NCI-H446 treated with DMSO at 0.1 percent for 48 hours (cell line): ENCODE data around the gene ADGRG1.

Source experiments
- DNase-seq: peaks from one replicate; lab custom pipeline; 2025; lab: John Stamatoyannopoulos, UW

ADGRG1 gene

GRCh38 chr16:57606147-57606846 lies 22.1 kb upstream of the ADGRG1 start:
- no peak for DNase-seq

GRCh38 chr16:57606847-57607501 lies 21.5 kb upstream of the ADGRG1 start:
- DNase-seq = no peak

- DNase-seq = no peak
These were observed 20.6 kb upstream of the ADGRG1 start for GRCh38 chr16:57607676-57608461.

GRCh38 chr16:57608462-57609113 lies 19.8 kb upstream of the ADGRG1 start:
- no peak for DNase-seq

GRCh38 chr16:57609541-57610401 lies 18.7 kb upstream of the ADGRG1 start:
- no peak for DNase-seq

- no peak for DNase-seq
These were observed 17.8 kb upstream of the ADGRG1 start for GRCh38 chr16:57610611-57611010.

- no peak for DNase-seq
These were observed 17.2 kb upstream of the ADGRG1 start for GRCh38 chr16:57611181-57611580.

- no peak for DNase-seq
These were observed 16.7 kb upstream of the ADGRG1 start for GRCh38 chr16:57611706-57612105.

- no peak for DNase-seq
These were observed 15.9 kb upstream of the ADGRG1 start for GRCh38 chr16:57612494-57612893.

GRCh38 chr16:57613514-57613913 lies 14.9 kb upstream of the ADGRG1 start:
- DNase-seq = no peak

GRCh38 chr16:57614536-57614935 lies 13.9 kb upstream of the ADGRG1 start:
- no peak for DNase-seq

GRCh38 chr16:57614944-57615343 lies 13.5 kb upstream of the ADGRG1 start:
- DNase-seq = no peak

- DNase-seq = no peak
These were observed 12.6 kb upstream of the ADGRG1 start for GRCh38 chr16:57615813-57616212.

- no peak for DNase-seq
These were observed 12.2 kb upstream of the ADGRG1 start for GRCh38 chr16:57616241-57616640.

GRCh38 chr16:57616876-57617275 lies 11.6 kb upstream of the ADGRG1 start:
- no peak for DNase-seq

- no peak for DNase-seq
These were observed 10.8 kb upstream of the ADGRG1 start for GRCh38 chr16:57617604-57618111.

- DNase-seq = no peak
These were observed 9.9 kb upstream of the ADGRG1 start for GRCh38 chr16:57618296-57619132.

GRCh38 chr16:57619133-57619605 lies 9.3 kb upstream of the ADGRG1 start:
- no peak for DNase-seq

- no peak for DNase-seq
These were observed 8.7 kb upstream of the ADGRG1 start for GRCh38 chr16:57619606-57620334.
